IMR-90 (cell line): ENCODE results near the gene ARHGAP12.

ENCODE experiments used
- CHD1 ChIP-seq: IDR thresholded peaks from 2 replicates; pipeline ENCODE4 v1.6.1; 2012; ENCODE audit warnings: low read depth, low read length, improper control_type of control experiment
- CTCF ChIP-seq: conservative IDR thresholded peaks from 2 replicates; pipeline ENCODE4 v1.5.1; 2012; ENCODE audit warnings: mild to moderate bottlenecking, low read depth, low read length, improper control_type of control experiment
- FOS ChIP-seq: fragments of 150-350 bp; IDR thresholded peaks from 2 replicates; pipeline ENCODE4 v1.6.1; 2016; ENCODE audit warnings: low read depth, low read length
- MAFK ChIP-seq: IDR thresholded peaks from 2 replicates; pipeline ENCODE4 v1.6.1; 2012; ENCODE audit warnings: low read depth, low read length, improper control_type of control experiment
- MXI1 ChIP-seq: IDR thresholded peaks from 2 replicates; pipeline ENCODE4 v1.6.1; 2012; ENCODE audit warnings: low read depth, mild to moderate bottlenecking, low read length, moderate library complexity, borderline replicate concordance
- NFE2L2 ChIP-seq: fragments of 150-350 bp; IDR thresholded peaks from 2 replicates; pipeline ENCODE4 v1.6.1; 2016; ENCODE audit warnings: low read depth, mild to moderate bottlenecking, low read length
- POLR2A ChIP-seq: IDR thresholded peaks from 2 replicates; pipeline ENCODE4 v1.6.1; 2012; ENCODE audit warnings: mild to moderate bottlenecking, low read depth, low read length
- RAD21 ChIP-seq: IDR thresholded peaks from 2 replicates; pipeline ENCODE4 v1.6.1; 2012; ENCODE audit warnings: low read length, improper control_type of control experiment
- RCOR1 ChIP-seq: IDR thresholded peaks from 2 replicates; pipeline ENCODE4 v1.6.1; 2012; ENCODE audit warnings: mild to moderate bottlenecking, low read length, improper control_type of control experiment; ENCODE audit not compliant: insufficient replicate concordance
- RFX5 ChIP-seq: IDR thresholded peaks from 2 replicates; pipeline ENCODE4 v1.8.0; 2012; ENCODE audit warnings: low read depth, mild to moderate bottlenecking, low read length, moderate library complexity
- SMC3 ChIP-seq: fragments of 150-350 bp; IDR thresholded peaks from 2 replicates; pipeline ENCODE4 v1.6.1; 2016; ENCODE audit warnings: low read depth, mild to moderate bottlenecking, antibody characterized with exemption, low read length, moderate library complexity
- USF2 ChIP-seq: fragments of 150-350 bp; IDR thresholded peaks from 2 replicates; pipeline ENCODE4 v1.6.1; 2017; ENCODE audit warnings: mild to moderate bottlenecking, antibody characterized with exemption, low read length, low read depth

- TF ChIP-seq RAD21: no peak
- TF ChIP-seq CTCF: no peak
- no peak for TF ChIP-seq RFX5
- no peak for TF ChIP-seq CHD1
- no peak for TF ChIP-seq RCOR1
- TF ChIP-seq FOS: no peak
- TF ChIP-seq MXI1: no peak
- TF ChIP-seq POLR2A: no peak
- no peak for TF ChIP-seq NFE2L2
- TF ChIP-seq MAFK: no peak
- no peak for TF ChIP-seq USF2
- TF ChIP-seq SMC3: no peak
Measured at GRCh38 chr10:31816318-31816717, 112.3 kb downstream of the ARHGAP12 start.
